CD4-positive, alpha-beta T cell (primary cell): ENCODE measurements around the gene PPP2R2C. TPM values are rescaled to one million over a fixed set of nuclear protein-coding genes. Genes with fewer than 3 reads are reported as not detected.

Source experiments
- ATAC-seq: fragments of 200-7000 bp; cut with Tn5 transposase; one replicate; pipeline ENCODE4 v1.10.0; 2022; ENCODE audit warnings: mild to moderate bottlenecking; ENCODE audit not compliant: poor library complexity
- CTCF ChIA-PET: fragments of 350-600 bp; sonication (Branson Sonifier 250); formaldehyde crosslinking; loops from one replicate; lab custom pipeline; 2021; ENCODE audit warnings: antibody characterized with exemption, inconsistent platforms; lab: Charles Lee
- POLR2A ChIA-PET: fragments of 350-600 bp; sonication (Branson Sonifier 250); formaldehyde crosslinking; loops from one replicate; lab custom pipeline; 2021; ENCODE audit warnings: antibody characterized with exemption, inconsistent platforms; lab: Charles Lee
- DNase-seq, 14 experiments: peaks; one replicate each; pipeline ENCODE4 v3.0.0-alpha.2; 2013 to 2020; ENCODE audit warnings: mixed read lengths in 2 of 14
- H3K27ac ChIP-seq, 2 donors: one replicate each; pipeline versions ENCODE4 v1.5.1 to v1.7.0; 2013; ENCODE audit warnings: low read length in 2 of 2, low read depth in 1 of 2, mild to moderate bottlenecking in 1 of 2
- H3K27me3 ChIP-seq, 2 experiments: 1 replicate in 1 of 2; 2 replicates in 1 of 2; pipeline versions ENCODE4 v1.6.1 to v1.7.0; 2013; ENCODE audit warnings: low read length in 2 of 2, control low read depth in 1 of 2, mild to moderate bottlenecking in 1 of 2, moderate library complexity in 1 of 2; ENCODE audit not compliant: insufficient read depth in 2 of 2, control insufficient read depth in 1 of 2
- H3K36me3 ChIP-seq: one replicate; pipeline ENCODE4 v1.6.1; 2013; ENCODE audit warnings: low read length, control low read depth; ENCODE audit not compliant: insufficient read depth
- H3K4me1 ChIP-seq: one replicate; pipeline ENCODE4 v1.6.1; 2013; ENCODE audit warnings: low read length, control low read depth; ENCODE audit not compliant: insufficient read depth
- H3K4me3 ChIP-seq: one replicate; pipeline ENCODE4 v1.5.1; 2013; ENCODE audit warnings: mild to moderate bottlenecking, low read length, moderate library complexity
- H3K9me3 ChIP-seq, 2 experiments: 1 replicate in 1 of 2; 2 replicates in 1 of 2; pipeline versions ENCODE4 v1.6.1 to v1.7.0; 2013; ENCODE audit warnings: low read length in 2 of 2, mild to moderate bottlenecking in 2 of 2, control low read depth in 1 of 2, moderate library complexity in 1 of 2; ENCODE audit not compliant: control insufficient read depth in 1 of 2, insufficient read depth in 1 of 2
- H3K27ac Mint-ChIP-seq: one replicate; pipeline ENCODE4 v1.8.0; 2020; ENCODE audit warnings: mixed read lengths
- H3K27me3 Mint-ChIP-seq: one replicate; pipeline ENCODE4 v1.8.0; 2021; ENCODE audit warnings: mixed read lengths
- H3K36me3 Mint-ChIP-seq: one replicate; pipeline ENCODE4 v1.8.0; 2021; ENCODE audit warnings: low read depth, mixed read lengths
- H3K4me1 Mint-ChIP-seq: one replicate; pipeline ENCODE4 v1.8.0; 2021; ENCODE audit warnings: low read depth, mixed read lengths
- H3K4me3 Mint-ChIP-seq: one replicate; pipeline ENCODE4 v1.8.0; 2020; ENCODE audit warnings: mild to moderate bottlenecking, mixed read lengths
- H3K9me3 Mint-ChIP-seq: one replicate; pipeline ENCODE4 v1.8.0; 2020; ENCODE audit warnings: mixed read lengths
- intact Hi-C, 2 experiments: fragments of 100-400 bp; cut with DNase I in 1 of 2; cut with micrococcal nuclease in 1 of 2; formaldehyde crosslinking; loops; one replicate each; pipeline versions ENCODE4 v1.15.1 to v1.9.0; 2023 to 2025; cut with DNase I, micrococcal nuclease
- total RNA-seq, 174 experiments: library from RNA in 2 of 174; stranded (reverse) in 2 of 174; gene quantifications; one replicate each; pipeline ENCODE4 v1.2.3 and lab custom pipeline; 2021 to 2026
- TF ChIP-seq, protein P1 (sequence below): fragments of 200-600 bp; IDR thresholded peaks from one replicate; pipeline ENCODE4 v1.8.0; 2022; ENCODE audit warnings: antibody characterized with exemption, mild to moderate bottlenecking

PPP2R2C gene
- total RNA-seq, 2 experiments from 2014 or later = not detected

DNA sequence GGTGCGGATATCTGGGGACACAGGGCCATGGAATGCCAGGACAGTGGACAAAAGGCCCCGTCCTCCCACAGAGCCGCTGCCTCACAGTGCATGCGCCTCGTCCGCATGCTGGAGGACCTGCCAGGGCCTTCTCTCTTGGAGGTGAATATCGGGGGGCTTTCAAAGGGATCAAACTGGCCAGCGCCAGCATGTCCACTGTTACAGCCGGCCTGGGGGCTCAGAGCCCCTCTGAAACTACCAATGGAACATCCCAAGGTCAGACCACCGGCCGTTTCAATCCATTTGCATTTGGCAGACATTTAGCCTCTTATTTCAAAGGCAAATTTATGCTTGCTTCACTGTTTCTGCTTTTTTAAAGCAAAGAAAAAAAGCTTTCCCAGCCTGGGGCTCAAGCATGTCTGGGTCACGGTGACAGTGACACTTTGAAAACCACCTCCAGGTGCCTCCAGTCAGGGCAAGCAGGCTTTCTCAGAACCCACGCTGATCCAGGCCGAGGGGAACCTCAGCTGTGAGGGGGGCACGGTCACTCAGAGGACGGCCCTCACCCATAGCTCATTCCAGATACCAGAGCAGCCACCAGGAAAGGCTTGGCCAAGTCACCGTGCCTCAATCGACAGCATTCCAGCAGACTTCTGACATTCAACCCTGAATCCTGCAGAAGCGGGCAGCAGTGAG, 57.2 kb downstream of the PPP2R2C start:
- H3K27ac ChIP-seq = no peak overlapping the region
- CTCF ChIA-PET = no interaction called here
- H3K4me1 ChIP-seq = no peaks in the 10 kb centered on the region
- H3K27me3 ChIP-seq = peaks cover 0 to 6% of the 10 kb centered on the region in 2 experiments
- H3K36me3 Mint-ChIP-seq = no peaks in the 10 kb centered on the region
- peaks cover 32% of the 10 kb centered on the region for H3K27me3 Mint-ChIP-seq
- ATAC-seq (no peak), DNase-seq (no peak)
- POLR2A ChIA-PET = no interaction called here
- intact Hi-C loops = no loop called here
- H3K4me1 Mint-ChIP-seq = no peaks in the 10 kb centered on the region
- no peaks in the 10 kb centered on the region for H3K9me3 ChIP-seq
- H3K27ac Mint-ChIP-seq = no peak overlapping the region
- H3K4me3 ChIP-seq = no peak overlapping the region
- no peak overlapping the region for H3K4me3 Mint-ChIP-seq
- TF ChIP-seq, protein P1, sequence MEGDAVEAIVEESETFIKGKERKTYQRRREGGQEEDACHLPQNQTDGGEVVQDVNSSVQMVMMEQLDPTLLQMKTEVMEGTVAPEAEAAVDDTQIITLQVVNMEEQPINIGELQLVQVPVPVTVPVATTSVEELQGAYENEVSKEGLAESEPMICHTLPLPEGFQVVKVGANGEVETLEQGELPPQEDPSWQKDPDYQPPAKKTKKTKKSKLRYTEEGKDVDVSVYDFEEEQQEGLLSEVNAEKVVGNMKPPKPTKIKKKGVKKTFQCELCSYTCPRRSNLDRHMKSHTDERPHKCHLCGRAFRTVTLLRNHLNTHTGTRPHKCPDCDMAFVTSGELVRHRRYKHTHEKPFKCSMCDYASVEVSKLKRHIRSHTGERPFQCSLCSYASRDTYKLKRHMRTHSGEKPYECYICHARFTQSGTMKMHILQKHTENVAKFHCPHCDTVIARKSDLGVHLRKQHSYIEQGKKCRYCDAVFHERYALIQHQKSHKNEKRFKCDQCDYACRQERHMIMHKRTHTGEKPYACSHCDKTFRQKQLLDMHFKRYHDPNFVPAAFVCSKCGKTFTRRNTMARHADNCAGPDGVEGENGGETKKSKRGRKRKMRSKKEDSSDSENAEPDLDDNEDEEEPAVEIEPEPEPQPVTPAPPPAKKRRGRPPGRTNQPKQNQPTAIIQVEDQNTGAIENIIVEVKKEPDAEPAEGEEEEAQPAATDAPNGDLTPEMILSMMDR = no peak
- no peaks in the 10 kb centered on the region for H3K36me3 ChIP-seq
- H3K9me3 Mint-ChIP-seq = peaks cover 3% of the 10 kb centered on the region

DNA sequence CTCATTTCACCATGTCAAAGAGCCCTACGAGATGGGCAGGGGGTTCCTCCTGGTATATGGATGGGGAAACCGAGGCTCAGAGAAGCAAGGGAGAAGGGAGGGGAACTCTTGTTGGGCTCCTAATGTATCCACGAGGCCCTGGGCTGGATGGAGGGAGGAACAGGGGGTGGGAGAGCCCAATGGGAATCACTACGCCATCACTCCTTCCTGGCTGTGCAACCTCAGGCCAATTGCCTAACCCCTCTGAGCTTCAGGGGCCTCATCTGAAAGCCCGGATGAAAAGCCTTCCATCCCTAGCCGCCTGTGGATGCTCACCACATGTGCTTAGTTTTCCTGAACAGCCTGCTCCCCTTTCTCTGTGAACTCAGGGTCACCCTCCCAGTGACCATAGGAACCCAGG, 57.8 kb downstream of the PPP2R2C start:
- Histone ChIP-seq H3K36me3 (no peaks in the 10 kb centered on the region), H3K27me3 (peaks cover 0 to 6% of the 10 kb centered on the region in 2 experiments), H3K9me3 (no peaks in the 10 kb centered on the region), H3K27ac (no peak overlapping the region), H3K4me1 (no peaks in the 10 kb centered on the region), H3K4me3 (no peak overlapping the region)
- no peaks in the 10 kb centered on the region for H3K4me1 Mint-ChIP-seq
- no peak for ATAC-seq
- TF ChIP-seq, protein P1 = no peak
- H3K9me3 Mint-ChIP-seq = peaks cover 3% of the 10 kb centered on the region
- H3K4me3 Mint-ChIP-seq = no peak overlapping the region
- ChIA-PET CTCF (no interaction called here), POLR2A (no interaction called here)
- H3K27me3 Mint-ChIP-seq = peaks cover 27% of the 10 kb centered on the region
- DNase-seq = no peak
- no peaks in the 10 kb centered on the region for H3K36me3 Mint-ChIP-seq
- intact Hi-C loops = no loop called here
- no peak overlapping the region for H3K27ac Mint-ChIP-seq

- no peaks in the 10 kb centered on the region for H3K4me1 Mint-ChIP-seq
- Histone ChIP-seq H3K27me3 (peaks cover 0 to under 1% of the 10 kb centered on the region in 2 experiments), H3K4me3 (no peak overlapping the region), H3K36me3 (no peaks in the 10 kb centered on the region), H3K27ac (no peak overlapping the region), H3K9me3 (no peaks in the 10 kb centered on the region), H3K4me1 (no peaks in the 10 kb centered on the region)
- H3K27ac Mint-ChIP-seq = no peak overlapping the region
- POLR2A ChIA-PET = no interaction called here
- intact Hi-C loops = no loop called here
- CTCF ChIA-PET = no interaction called here
- H3K4me3 Mint-ChIP-seq = no peak overlapping the region
- DNase-seq = no peak
- no peak for ATAC-seq
- peaks cover 28% of the 10 kb centered on the region for H3K27me3 Mint-ChIP-seq
- peaks cover 3% of the 10 kb centered on the region for H3K9me3 Mint-ChIP-seq
- H3K36me3 Mint-ChIP-seq = no peaks in the 10 kb centered on the region
- TF ChIP-seq, protein P1 = no peak
These were observed 61.8 kb downstream of the PPP2R2C start for GRCh38 chr4:6410664-6411063.
